ENCODE data around the gene ITSN1.

The ITSN1 gene

GRCh38 chr21:33813832-33814365 lies 171.6 kb downstream of the ITSN1 start:
- DNase-seq (ENCODE audit: low spot score): no peak

DNA sequence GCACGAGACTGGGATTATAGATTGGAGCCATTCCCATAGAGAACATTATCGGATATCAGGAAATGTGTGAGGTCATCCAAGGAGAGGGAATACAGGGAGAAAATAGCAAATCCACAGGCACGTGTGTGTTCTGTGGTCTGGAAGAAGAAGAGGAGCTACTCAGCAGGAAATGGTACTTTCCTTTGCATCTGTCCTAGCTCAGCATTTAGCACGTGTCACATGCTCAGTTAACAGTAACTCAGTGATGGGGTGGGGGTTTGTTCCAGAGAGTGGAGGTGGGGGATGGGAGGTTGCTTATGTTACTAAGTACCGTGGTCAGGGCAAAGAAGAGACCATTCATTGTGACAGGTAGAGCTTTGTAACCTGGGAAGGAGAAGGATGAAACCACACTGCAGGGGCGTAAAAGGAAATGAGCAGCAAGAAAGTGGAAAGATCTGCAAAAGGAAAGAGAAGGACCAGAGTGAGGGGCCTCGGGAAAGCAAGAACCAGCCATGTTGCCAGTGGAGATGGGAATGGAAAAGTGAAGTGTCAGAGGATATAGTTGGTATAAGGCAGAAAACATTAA lies 172.9 kb downstream of the ITSN1 start:
- DNase-seq (ENCODE audit: low spot score): no peak

DNA sequence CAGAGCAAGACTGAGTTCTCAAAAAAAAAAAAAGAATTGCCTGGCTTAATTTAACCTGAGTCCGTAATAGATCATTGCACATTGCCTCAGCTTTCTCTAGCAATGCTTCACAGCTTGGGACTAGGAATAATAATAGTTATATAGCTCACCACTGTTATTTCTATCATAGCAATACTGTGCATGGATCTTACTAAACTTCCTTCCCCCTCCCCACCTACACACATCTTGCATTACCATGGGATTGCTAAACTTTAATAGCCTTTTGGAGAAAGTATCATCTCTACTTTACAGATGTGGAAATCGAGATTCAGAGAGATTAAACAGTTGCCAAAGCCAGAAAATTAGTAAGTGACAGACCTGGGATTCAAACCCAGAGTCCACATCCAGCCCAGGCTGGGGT lies 173.9 kb downstream of the ITSN1 start:
- DNase-seq (ENCODE audit: low spot score): no peak

- DNase-seq (ENCODE audit: low spot score): no peak
These were observed 174.8 kb downstream of the ITSN1 start for GRCh38 chr21:33817138-33817537.

DNA sequence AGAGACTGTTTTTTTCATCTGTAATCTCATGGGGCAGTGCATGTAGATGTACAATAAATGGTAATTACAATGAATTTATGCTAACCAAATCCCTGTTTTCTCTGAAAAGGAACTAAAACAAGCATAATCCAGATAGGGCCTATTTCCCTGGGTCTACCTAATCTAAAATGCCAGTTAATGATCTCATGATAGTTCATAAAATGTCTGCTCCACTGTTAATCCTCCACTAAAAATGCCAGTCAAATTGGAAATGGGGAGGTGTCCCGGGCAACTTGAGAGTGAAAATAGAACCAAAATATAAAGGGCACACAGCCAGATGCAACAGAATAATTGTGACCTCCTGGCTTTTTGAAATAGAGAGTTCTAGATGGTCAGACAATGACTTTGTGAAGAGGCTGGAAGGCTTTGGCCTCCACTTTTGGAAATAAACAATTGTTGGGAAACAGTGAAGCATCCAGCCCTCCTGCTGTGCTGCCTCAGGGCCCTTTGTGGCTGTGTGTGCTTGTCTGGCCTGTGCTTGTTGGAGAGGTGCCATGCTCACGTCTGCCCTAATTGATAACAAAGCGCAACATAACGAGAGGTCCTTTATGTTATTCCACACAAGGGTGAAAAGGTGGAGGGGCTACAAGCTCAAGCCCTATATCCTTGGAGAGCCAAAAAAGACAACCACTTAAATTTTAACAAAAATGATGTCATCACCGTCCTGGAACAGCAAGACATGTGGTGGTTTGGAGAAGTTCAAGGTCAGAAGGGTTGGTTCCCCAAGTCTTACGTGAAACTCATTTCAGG lies 175.6 kb downstream of the ITSN1 start:
- no peak for DNase-seq (ENCODE audit: low spot score)

GRCh38 chr21:33820230-33820770 lies 178.0 kb downstream of the ITSN1 start:
- no peak for DNase-seq (ENCODE audit: low spot score)

GRCh38 chr21:33820798-33821197 lies 178.5 kb downstream of the ITSN1 start:
- DNase-seq (ENCODE audit: low spot score): no peak

DNA sequence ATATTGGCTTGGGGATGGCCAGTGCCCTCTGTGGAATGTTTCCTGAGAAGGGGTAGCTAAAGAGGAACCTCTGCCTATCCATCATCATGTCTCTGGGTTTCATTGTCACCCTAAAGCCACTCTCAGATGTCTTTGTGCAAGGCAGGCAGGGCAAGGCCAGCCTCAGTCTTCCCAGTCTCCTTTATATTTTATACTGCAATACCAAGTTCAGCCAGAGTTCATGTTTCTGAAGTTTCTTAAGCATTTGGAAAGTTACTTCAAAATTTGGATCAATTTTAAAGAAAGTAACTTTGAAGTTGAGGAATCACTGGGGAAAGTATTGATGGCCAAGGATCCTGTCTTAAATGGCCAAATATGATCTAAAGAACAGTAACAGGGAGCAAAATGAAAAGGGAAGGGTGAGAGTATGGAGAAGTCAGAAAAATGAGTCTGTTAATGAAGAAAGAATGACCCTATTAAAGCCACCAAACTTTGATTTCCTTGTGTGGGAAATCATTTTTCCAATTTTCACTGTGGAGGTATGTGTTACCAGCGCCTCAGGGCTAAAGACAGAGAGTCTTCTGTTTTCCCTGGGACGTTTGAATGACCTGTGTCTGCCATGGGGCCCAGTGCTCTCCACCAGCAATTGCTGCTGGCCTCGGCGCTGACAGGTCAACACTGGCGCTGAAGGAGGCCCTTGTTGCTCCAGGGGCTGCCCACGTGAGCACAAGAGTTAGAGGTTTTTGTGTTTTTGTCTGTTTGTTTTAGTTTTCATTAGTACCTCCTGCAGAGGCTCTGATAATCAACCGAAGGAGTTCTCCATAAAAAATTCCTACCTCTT lies 179.4 kb downstream of the ITSN1 start:
- no peak for DNase-seq (ENCODE audit: low spot score)

DNA sequence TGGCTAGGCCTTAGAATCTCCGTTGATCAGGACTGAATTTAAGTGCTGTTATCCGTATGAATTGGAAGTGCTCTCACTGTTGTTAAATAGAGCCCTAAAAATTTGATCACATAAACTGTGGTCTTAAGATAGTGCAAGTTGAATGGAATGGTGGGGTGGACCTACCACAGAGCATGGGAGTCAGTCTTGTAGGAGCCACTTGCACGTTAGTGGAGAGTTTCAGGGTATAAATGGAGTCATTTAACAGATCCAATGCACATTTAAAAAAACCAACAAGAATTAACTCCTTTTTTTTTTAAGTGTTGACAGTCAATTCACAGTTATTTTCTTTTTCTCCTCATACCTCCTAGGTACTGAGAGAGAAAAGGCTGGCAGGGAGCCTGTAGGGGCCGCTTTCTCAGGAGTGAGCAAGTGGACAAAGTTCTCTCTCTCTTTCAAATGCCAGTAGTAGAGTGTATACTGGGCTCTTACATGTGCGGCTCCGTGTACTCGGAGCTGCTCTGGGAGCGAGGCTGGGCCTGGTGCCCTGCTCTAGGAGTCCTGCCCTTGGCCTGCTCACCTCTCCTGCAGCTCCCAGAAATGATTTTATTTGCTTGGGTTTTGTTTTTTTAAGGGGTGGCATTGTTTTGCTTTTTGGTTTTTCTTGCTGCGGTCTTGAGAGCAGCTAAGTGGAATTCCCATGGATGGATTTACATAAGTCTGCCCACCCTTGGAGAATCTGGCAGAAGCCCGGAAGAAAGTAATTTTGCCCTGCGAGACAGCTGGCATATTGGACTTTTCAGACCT lies 182.0 kb downstream of the ITSN1 start:
- no peak for DNase-seq (ENCODE audit: low spot score)

DNA sequence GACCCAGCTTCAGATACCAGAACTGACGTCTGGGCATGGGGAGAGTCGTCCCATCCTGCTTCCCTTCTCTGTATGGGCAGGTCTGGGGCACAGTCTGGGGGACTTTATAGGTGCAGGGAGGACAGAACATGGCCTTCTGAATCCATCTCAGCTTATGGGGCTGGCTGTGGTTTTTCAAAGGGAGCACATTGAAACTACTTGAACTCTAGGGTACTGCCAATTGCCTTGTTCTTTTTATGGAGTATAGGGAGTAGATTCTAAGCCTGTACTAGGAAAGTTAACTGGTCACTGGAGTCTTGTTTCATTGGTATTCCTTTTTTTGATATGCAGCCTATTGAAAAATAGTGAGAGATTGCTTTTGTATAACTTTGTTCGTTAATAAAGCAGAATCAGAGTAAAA lies 183.1 kb downstream of the ITSN1 start:
- no peak for DNase-seq (ENCODE audit: low spot score)

- DNase-seq (ENCODE audit: low spot score): peak; percentile 79
These were observed 183.6 kb downstream of the ITSN1 start for GRCh38 chr21:33825915-33826314.

DNA sequence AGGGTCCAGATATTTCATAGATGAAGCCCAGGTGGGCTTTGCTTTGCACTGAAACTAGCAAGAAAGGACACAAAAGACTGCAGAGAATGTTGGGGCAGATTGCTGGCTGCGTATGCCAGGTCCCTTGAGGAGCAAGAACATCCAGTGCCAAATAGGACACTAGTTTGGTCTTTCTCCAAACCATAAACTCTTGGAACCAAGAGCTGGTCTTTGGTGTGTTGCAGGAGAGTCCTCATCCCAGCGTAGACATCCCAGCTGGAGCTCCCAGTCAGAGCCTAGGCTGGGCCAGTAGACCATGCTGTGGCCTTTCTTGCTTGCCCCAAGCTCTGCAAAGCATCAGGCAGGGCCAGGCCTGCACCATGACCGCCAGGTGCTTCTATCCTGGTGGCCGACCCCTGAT lies 185.8 kb downstream of the ITSN1 start:
- peak; percentile 14 for DNase-seq (ENCODE audit: low spot score)

DNA sequence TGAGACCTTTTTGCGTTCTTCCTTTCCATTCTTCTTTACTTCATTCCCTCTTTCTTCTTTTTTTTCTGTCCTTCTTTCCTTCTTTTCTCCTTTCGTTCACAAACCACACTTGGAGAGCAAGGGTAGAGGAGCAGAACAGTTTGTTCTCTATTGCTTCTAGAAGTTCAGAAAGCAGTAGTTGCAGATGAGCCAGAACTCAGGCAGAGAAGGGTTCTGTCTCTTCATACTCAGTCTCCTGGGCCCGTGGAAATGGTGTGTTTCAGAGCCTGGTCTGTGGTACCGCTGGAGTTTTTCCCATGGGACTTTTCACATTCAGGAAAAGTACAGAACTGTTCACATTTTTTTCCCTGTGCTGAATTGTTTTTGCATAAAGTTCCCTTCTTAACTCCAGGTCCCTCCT lies 186.3 kb downstream of the ITSN1 start:
- DNase-seq (ENCODE audit: low spot score): no peak

DNA sequence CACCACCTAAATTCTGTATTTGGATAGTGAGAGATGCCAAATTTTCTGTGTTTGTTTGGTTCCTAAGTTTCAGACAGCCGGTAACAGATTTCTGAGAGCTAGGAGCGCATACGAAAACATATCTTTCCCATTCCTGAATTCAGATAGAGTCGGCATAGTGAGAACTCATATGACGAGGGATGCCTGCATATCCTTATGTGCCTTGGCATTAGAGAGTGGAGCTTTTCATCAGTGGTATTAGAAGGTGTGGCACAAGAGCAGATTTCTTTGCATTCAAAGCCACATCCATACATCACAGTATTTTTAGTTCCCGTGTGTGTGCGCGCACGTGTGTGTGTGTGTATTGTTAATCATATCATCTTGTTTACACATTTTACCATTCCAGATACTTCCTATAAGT lies 187.5 kb downstream of the ITSN1 start:
- DNase-seq (ENCODE audit: low spot score): no peak

GRCh38 chr21:33831962-33832659 lies 189.8 kb downstream of the ITSN1 start:
- DNase-seq (ENCODE audit: low spot score): no peak

DNA sequence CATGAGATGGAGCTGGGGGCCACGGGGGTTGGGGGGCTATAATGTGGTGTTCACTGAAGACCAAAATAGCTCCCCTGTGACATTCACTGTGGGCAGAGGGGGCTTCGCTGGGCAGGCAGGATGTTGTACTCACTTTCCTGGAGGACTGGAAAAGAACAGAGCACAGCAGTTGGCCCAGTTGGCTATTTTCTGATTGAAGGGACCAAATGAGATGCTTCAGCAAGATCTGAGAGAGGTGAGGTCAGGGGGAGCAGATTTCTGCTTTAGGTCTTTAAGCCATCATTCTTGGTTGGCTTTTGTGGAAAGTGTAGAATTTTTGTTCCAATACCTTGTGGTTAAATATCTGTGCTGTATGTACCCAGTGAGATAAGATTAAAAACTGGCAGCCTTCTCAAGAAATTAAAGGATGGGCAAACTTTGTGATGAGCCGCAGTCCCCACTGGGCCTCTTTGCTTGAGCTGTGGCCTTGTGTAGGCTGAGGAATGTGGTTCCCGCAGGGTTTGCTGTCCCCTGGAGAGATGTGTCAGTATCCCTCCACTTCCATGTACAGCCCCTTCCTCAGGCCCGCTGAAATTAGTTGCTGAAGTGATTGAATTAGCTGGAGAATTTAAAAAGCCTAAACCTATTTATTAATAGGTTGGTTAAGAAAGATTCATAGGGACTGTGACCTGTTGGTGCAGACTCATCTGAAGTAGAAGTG lies 192.7 kb downstream of the ITSN1 start:
- no peak for DNase-seq (ENCODE audit: low spot score)

GRCh38 chr21:33835920-33836319 lies 193.6 kb downstream of the ITSN1 start:
- no peak for DNase-seq (ENCODE audit: low spot score)

DNA sequence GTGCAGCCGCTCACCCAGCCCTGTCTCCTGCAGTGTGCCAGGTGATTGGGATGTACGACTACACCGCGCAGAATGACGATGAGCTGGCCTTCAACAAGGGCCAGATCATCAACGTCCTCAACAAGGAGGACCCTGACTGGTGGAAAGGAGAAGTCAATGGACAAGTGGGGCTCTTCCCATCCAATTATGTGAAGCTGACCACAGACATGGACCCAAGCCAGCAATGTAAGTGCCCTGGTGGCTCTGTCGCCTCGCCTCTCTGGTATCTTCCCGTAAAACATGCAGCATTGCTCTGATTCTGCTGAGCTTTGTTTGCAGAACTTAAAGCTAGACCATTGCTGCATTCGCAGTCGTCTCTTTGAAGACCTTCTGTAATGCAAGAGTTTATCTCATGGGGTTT lies 194.1 kb downstream of the ITSN1 start:
- DNase-seq (ENCODE audit: low spot score): no peak

DNA sequence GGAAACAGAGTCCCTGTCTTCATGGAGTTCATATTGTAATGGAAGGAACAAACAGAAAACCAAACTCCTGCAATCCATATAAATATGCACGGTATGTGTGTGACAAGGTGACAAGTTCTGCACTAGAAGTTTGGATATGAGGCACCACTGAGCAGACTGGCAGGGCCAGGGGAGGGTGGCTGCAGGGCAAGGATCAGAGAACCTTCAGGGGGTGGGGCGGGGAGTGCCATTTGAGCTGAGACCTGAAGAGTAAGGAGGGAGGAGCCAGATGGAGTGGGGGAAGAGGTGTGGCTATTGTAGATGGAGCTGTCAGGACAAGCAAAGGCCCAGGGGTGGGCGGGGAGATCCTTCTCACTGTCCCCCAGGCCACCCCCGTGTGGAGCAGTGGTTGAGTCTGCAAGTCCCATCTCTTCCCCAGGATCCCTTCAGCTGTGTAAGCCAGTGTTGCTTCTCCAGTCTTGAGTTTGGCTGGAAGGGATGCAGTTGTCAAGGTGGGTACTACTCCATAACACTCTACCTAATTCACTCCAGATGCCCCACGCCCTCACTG lies 196.9 kb downstream of the ITSN1 start:
- no peak for DNase-seq (ENCODE audit: low spot score)

GRCh38 chr21:33839806-33840205 lies 197.5 kb downstream of the ITSN1 start:
- DNase-seq (ENCODE audit: low spot score): no peak
